GM12878 (cell line): ENCODE data around the gene RPA3. TPM values are rescaled to one million over a fixed set of nuclear protein-coding genes. Genes with fewer than 3 reads are reported as not detected.

Source experiments
- ATAC-seq: fragments of 200-7000 bp; cut with Tn5 transposase; 3 replicates; pipeline ENCODE4 v1.9.1; 2020; ENCODE audit warnings: mild to moderate bottlenecking, moderate library complexity
- BruUV-seq: library from RNA; stranded (reverse); fragments of 400-500 nt; replicated peaks from 2 replicates; lab custom pipeline; 2021; lab: Mats Ljungman, UMichigan
- CTCF ChIA-PET: fragments of 300-600 bp; sonication (Branson Sonifier 250); formaldehyde crosslinking; extraction: SDS; loops from one replicate; lab custom pipeline; 2021; ENCODE audit warnings: inconsistent platforms; lab: Yijun Ruan, JAX
- POLR2A ChIA-PET: fragments of 350-600 bp; formaldehyde crosslinking; extraction: SDS; loops from one replicate; lab custom pipeline; 2021; ENCODE audit warnings: inconsistent platforms; lab: Charles Lee
- RAD21 ChIA-PET: fragments of 300-600 bp; sonication (Branson Sonifier 250); formaldehyde crosslinking; loops from one replicate; lab custom pipeline; 2023; ENCODE audit warnings: antibody characterized with exemption; ENCODE audit not compliant: unreplicated experiment; lab: Charles Lee
- SMC1A ChIA-PET: fragments of 300-600 bp; sonication (Branson Sonifier 250); formaldehyde crosslinking; loops from one replicate; lab custom pipeline; 2023; ENCODE audit not compliant: unreplicated experiment, uncharacterized antibody; lab: Charles Lee
- DNase-seq: peaks from one replicate; pipeline ENCODE4 v3.0.0-alpha.2; 2011; ENCODE audit warnings: low read depth, low spot score
- FAIRE-seq: peaks from 3 replicates; lab custom pipeline; 2011; peaks lifted over from hg19 to GRCh38; lab: Jason Lieb, UNC
- H2AFZ ChIP-seq: 2 replicates; pipeline ENCODE4 v1.6.0; 2011; ENCODE audit warnings: low read depth, low read length, control low read depth; ENCODE audit not compliant: control insufficient read depth
- H3K27ac ChIP-seq: 2 replicates; pipeline ENCODE4 v1.5.1; 2011; ENCODE audit warnings: control low read depth; ENCODE audit not compliant: control insufficient read depth, insufficient read depth
- H3K27me3 ChIP-seq, 2 experiments: replicated peaks in 1 of 2; 2 replicates each; pipeline versions ENCODE4 v1.6.0 to v1.6.1; 2011; ENCODE audit warnings: low read length in 1 of 2; ENCODE audit not compliant: control insufficient read depth in 2 of 2, insufficient read depth in 2 of 2
- H3K36me3 ChIP-seq, 2 experiments: 2 replicates each; pipeline ENCODE4 v1.5.1; 2011; ENCODE audit warnings: low read length in 1 of 2; ENCODE audit not compliant: control insufficient read depth in 2 of 2, insufficient read depth in 2 of 2
- H3K4me1 ChIP-seq: 2 replicates; pipeline ENCODE4 v1.6.1; 2011; ENCODE audit warnings: mild to moderate bottlenecking, low read length, moderate library complexity, mixed read lengths; ENCODE audit not compliant: control insufficient read depth, insufficient read depth
- H3K4me2 ChIP-seq: 2 replicates; pipeline ENCODE4 v1.6.0; 2011; ENCODE audit warnings: control low read depth; ENCODE audit not compliant: control insufficient read depth, insufficient read depth
- H3K4me3 ChIP-seq: fragments of 200-600 bp; sonication (generic); 2 replicates; pipeline ENCODE4 v1.5.1; 2016
- H3K79me2 ChIP-seq: 2 replicates; pipeline ENCODE4 v1.6.0; 2011; ENCODE audit warnings: low read length; ENCODE audit not compliant: control insufficient read depth, insufficient read depth
- H3K9ac ChIP-seq: 2 replicates; pipeline ENCODE4 v1.8.0; 2011; ENCODE audit warnings: low read length, control low read depth, mixed read lengths; ENCODE audit not compliant: control insufficient read depth, insufficient read depth
- H3K9me3 ChIP-seq: replicated peaks from 3 replicates; pipeline ENCODE4 v1.5.1; 2011; ENCODE audit warnings: mild to moderate bottlenecking, low read length; ENCODE audit not compliant: control insufficient read depth, insufficient read depth
- H4K20me1 ChIP-seq: 2 replicates; pipeline ENCODE4 v1.6.0; 2011; ENCODE audit not compliant: control insufficient read depth, insufficient read depth
- ATF7 ChIP-seq: fragments of 450-650 bp; IDR thresholded peaks from 2 replicates; pipeline ENCODE4 v1.6.1; 2016; ENCODE audit warnings: low read depth, mild to moderate bottlenecking
- BHLHE40 ChIP-seq, 2 experiments: fragments of 450-650 bp in 1 of 2; IDR thresholded peaks; 2 replicates each; pipeline ENCODE4 v1.6.1; 2011 to 2017; ENCODE audit warnings: low read depth in 2 of 2, borderline replicate concordance in 1 of 2, improper control_type of control experiment in 1 of 2, low read length in 1 of 2, mild to moderate bottlenecking in 1 of 2
- CEBPB ChIP-seq, 2 experiments: fragments of 150-350 bp in 1 of 2; IDR thresholded peaks; 2 replicates each; pipeline ENCODE4 v1.6.1; 2012 to 2014; ENCODE audit warnings: low read depth in 2 of 2, low read length in 2 of 2, borderline replicate concordance in 1 of 2, inconsistent platforms in 1 of 2
- CHD1 ChIP-seq: IDR thresholded peaks from 2 replicates; pipeline ENCODE4 v1.6.1; 2012; ENCODE audit warnings: low read depth, low read length, improper control_type of control experiment
- CHD2 ChIP-seq: IDR thresholded peaks from 2 replicates; pipeline ENCODE4 v1.6.1; 2011; ENCODE audit warnings: low read depth, low read length, improper control_type of control experiment, borderline replicate concordance
- CHD4 ChIP-seq: fragments of 200-600 bp; sonication (generic); IDR thresholded peaks from 2 replicates; pipeline ENCODE4 v1.6.1; 2016; ENCODE audit warnings: mild to moderate bottlenecking
- E2F4 ChIP-seq: IDR thresholded peaks from 2 replicates; pipeline ENCODE4 v1.6.1; 2012; ENCODE audit warnings: low read depth, low read length, improper control_type of control experiment
- ELK1 ChIP-seq: IDR thresholded peaks from 2 replicates; pipeline ENCODE4 v1.6.1; 2012; ENCODE audit warnings: low read depth, low read length, improper control_type of control experiment
- GABPA ChIP-seq: IDR thresholded peaks from 2 replicates; pipeline ENCODE4 v1.6.1; 2014; ENCODE audit warnings: antibody characterized with exemption, low read depth, mild to moderate bottlenecking, inconsistent platforms
- IRF3 ChIP-seq: fragments of 450-650 bp; IDR thresholded peaks from 2 replicates; pipeline ENCODE4 v1.6.1; 2014; ENCODE audit warnings: mild to moderate bottlenecking
- IRF4 ChIP-seq: IDR thresholded peaks from 2 replicates; pipeline ENCODE4 v1.6.1; 2011; ENCODE audit warnings: low read depth, low read length
- KAT2A ChIP-seq: conservative IDR thresholded peaks from 2 replicates; pipeline ENCODE4 v1.6.1; 2011; ENCODE audit warnings: low read depth, low read length; ENCODE audit not compliant: control insufficient read depth
- NFYA ChIP-seq: IDR thresholded peaks from 2 replicates; pipeline ENCODE4 v1.6.1; 2011; ENCODE audit warnings: low read depth, mild to moderate bottlenecking, low read length, improper control_type of control experiment, borderline replicate concordance
- PAX5 ChIP-seq: IDR thresholded peaks from 2 replicates; pipeline ENCODE4 v1.6.1; 2011; ENCODE audit warnings: low read depth, low read length, borderline replicate concordance
- RAD21 ChIP-seq: IDR thresholded peaks from 2 replicates; pipeline ENCODE4 v1.6.1; 2011; ENCODE audit warnings: mild to moderate bottlenecking, low read depth, low read length, moderate library complexity; ENCODE audit not compliant: insufficient read depth
- SMAD5 ChIP-seq: IDR thresholded peaks from 2 replicates; pipeline ENCODE4 v1.6.1; 2016; ENCODE audit warnings: antibody characterized with exemption, low read depth
- SREBF1 ChIP-seq: IDR thresholded peaks from 2 replicates; pipeline ENCODE4 v1.6.1; 2012; ENCODE audit warnings: mild to moderate bottlenecking, low read length
- TARDBP ChIP-seq: IDR thresholded peaks from 2 replicates; pipeline ENCODE4 v1.6.1; 2016; ENCODE audit warnings: borderline replicate concordance
- YY1 ChIP-seq: IDR thresholded peaks from 2 replicates; pipeline ENCODE4 v1.6.1; 2011; ENCODE audit warnings: low read depth, mild to moderate bottlenecking, low read length
- ZNF217 ChIP-seq: fragments of 450-650 bp; IDR thresholded peaks from 2 replicates; pipeline ENCODE4 v1.6.1; 2017; ENCODE audit warnings: antibody characterized with exemption, mild to moderate bottlenecking
- ZNF24 ChIP-seq: fragments of 450-650 bp; IDR thresholded peaks from 2 replicates; pipeline ENCODE4 v1.6.1; 2017; ENCODE audit warnings: antibody characterized with exemption, mild to moderate bottlenecking
- ZNF622 ChIP-seq: fragments of 450-650 bp; IDR thresholded peaks from 2 replicates; pipeline ENCODE4 v1.6.1; 2017; ENCODE audit warnings: mild to moderate bottlenecking, inconsistent platforms
- WGBS: methylation state at CpG from one replicate; pipeline ENCODE4 v1.1.6; 2016; ENCODE audit warnings: low lambda C conversion rate; ENCODE audit not compliant: insufficient replicate concordance, insufficient coverage; ENCODE audit errors: missing lambda C conversion rate; 5-methylcytosine and 5-hydroxymethylcytosine counted together
- in situ Hi-C: fragments of 300-500 bp; cut with MboI; formaldehyde crosslinking; loops from 9 replicates; pipeline ENCODE4 v1.14.3; 2018; ENCODE audit warnings: mixed read lengths
- intact Hi-C: fragments of 100-400 bp; cut with micrococcal nuclease; formaldehyde crosslinking; loops from one replicate; pipeline ENCODE4 v1.14.2; 2022; ENCODE audit not compliant: unreplicated experiment
- polyA plus RNA-seq, 11 experiments: library from polyadenylated mRNA; depleted of rRNA in 4 of 11; unstranded in 6 of 11; stranded (reverse) in 5 of 11; fragments of >200 nt; fragmentation: Nextera tagmentation in 4 of 11; fragmentation: Illumina TruSeq in 1 of 11; extraction: Ambion mirVana in 4 of 11; extraction: Trizol in 1 of 11; gene quantifications; 1 replicate in 1 of 11; 2 replicates in 10 of 11; pipeline versions ENCODE4 v1.2.1 to v1.2.3, GENCODE V29; 2011 to 2016; ENCODE audit warnings: inconsistent platforms in 2 of 11, missing spikeins in 2 of 11, low read depth in 1 of 11
- total RNA-seq, 4 experiments: library from RNA; depleted of rRNA in 3 of 4; stranded (reverse); fragments of >200 nt in 3 of 4; fragmentation: Illumina TruSeq in 1 of 4; extraction: Trizol in 1 of 4; gene quantifications; 2 replicates each; pipeline versions ENCODE4 v1.2.1 to v1.2.3, GENCODE V29; 2013 to 2021

Gene RPA3
- total and polyA plus RNA-seq, 10 of the 15 experiments (the other 5 are each of a cell fraction or from before 2014, with no cell fraction given): 60.2 to 343 (median 112) TPM

GRCh38 chr7:7595451-7595850 is 123.0 kb downstream of the RPA3 start:
- Histone ChIP-seq H3K4me1 (no peaks in the 10 kb centered on the region), H3K4me3 (no peak overlapping the region), H3K36me3 (peaks cover 1 to 44% of the 10 kb centered on the region in 2 experiments), H4K20me1 (no peaks in the 10 kb centered on the region), H2AFZ (no peak overlapping the region), H3K27me3 (no peaks in the 10 kb centered on the region), H3K79me2 (no peaks in the 10 kb centered on the region), H3K27ac (no peak overlapping the region), H3K9ac (no peak overlapping the region), H3K4me2 (no peak overlapping the region), H3K9me3 (no peaks in the 10 kb centered on the region; the same call in 1 of the 3 replicates)
- WGBS: 100% methylated on average over 1 of the region's 1 CpG
- ATAC-seq (peak; percentile 60), DNase-seq (no peak), FAIRE-seq (no peak)
- SMC1A ChIA-PET: interaction anchor here (0.8 to 2.9 kb wide), 15 partner anchors 11 to 622 kb away, joined by 3 to 18 read pairs (median 4); no protein-coding TSS in a partner anchor
- BruUV-seq: no TSS peak
- intact Hi-C loops (loop anchor here (5.0 to 10.0 kb wide), 2 partner anchors 169 to 622 kb away; no protein-coding TSS in a partner anchor), in situ Hi-C loops (loop anchor here (25.0 kb wide), 1 partner anchor 617 kb away; no protein-coding TSS in a partner anchor)
- CTCF ChIA-PET: interaction anchor here (0.9 to 3.8 kb wide), 14 partner anchors 9 to 700 kb away, joined by 3 to 28 read pairs (median 4); no protein-coding TSS in a partner anchor
- POLR2A ChIA-PET: interaction anchor here (0.9 to 1.2 kb wide), 2 partner anchors 45 to 155 kb away, joined by 4 to 6 read pairs; partner anchors contain the start of gene UMAD1
- RAD21 ChIA-PET: interaction anchor here (1.0 to 1.9 kb wide), 8 partner anchors 10 to 621 kb away, joined by 3 to 12 read pairs (median 4); no protein-coding TSS in a partner anchor
- no peak for TF ChIP-seq ATF7
- no peak for TF ChIP-seq CHD4
- TF ChIP-seq PAX5: no peak
- peak; percentile 29; the same call in 1 of the 2 replicates for TF ChIP-seq RAD21
- TF ChIP-seq YY1: no peak
- no peak for TF ChIP-seq ZNF217
- no peak for TF ChIP-seq CEBPB (IDR thresholded peaks at IDR 0.05; ENCODE audit: borderline replicate concordance in 1 of 2, low read depth in 2 of 2, low read length in 2 of 2)
- TF ChIP-seq ZNF24: no peak
- TF ChIP-seq KAT2A: no peak
- no peak for TF ChIP-seq CHD2
- no peak for TF ChIP-seq SMAD5
- TF ChIP-seq E2F4: no peak
- TF ChIP-seq GABPA: no peak
- TF ChIP-seq BHLHE40 (IDR thresholded peaks at IDR 0.05; ENCODE audit: borderline replicate concordance in 1 of 2, low read depth in 2 of 2, low read length in 1 of 2): no peak
- TF ChIP-seq NFYA: no peak
- TF ChIP-seq IRF3: no peak
- no peak for TF ChIP-seq SREBF1
- TF ChIP-seq ELK1: no peak
- no peak for TF ChIP-seq ZNF622
- no peak for TF ChIP-seq IRF4
- TF ChIP-seq CHD1: no peak
- no peak for TF ChIP-seq TARDBP
